SJSA1 (cell line): ENCODE results near the gene MORN4. TPM values are rescaled to one million over a fixed set of nuclear protein-coding genes. Genes with fewer than 3 reads are reported as not detected.

Experiments
- DNase-seq, 2 experiments: peaks; one replicate each; pipeline ENCODE4 v3.0.0-alpha.2; 2015 to 2020; ENCODE audit warnings: low spot score in 2 of 2, low read depth in 1 of 2
- H3K27ac ChIP-seq: fragments of 250-450 bp; sonication (Bioruptor Pico); 2 replicates; pipeline ENCODE4 v1.5.1; 2020; ENCODE audit warnings: mild to moderate bottlenecking, moderate library complexity
- H3K27me3 ChIP-seq: fragments of 250-450 bp; sonication (Bioruptor Pico); replicated peaks from 2 replicates; pipeline ENCODE4 v1.5.1; 2020; ENCODE audit warnings: mild to moderate bottlenecking, moderate library complexity
- H3K36me3 ChIP-seq: fragments of 250-450 bp; sonication (Bioruptor Pico); 2 replicates; pipeline ENCODE4 v1.5.1; 2020; ENCODE audit warnings: mild to moderate bottlenecking
- H3K4me1 ChIP-seq: fragments of 250-450 bp; sonication (Bioruptor Pico); replicated peaks from 2 replicates; pipeline ENCODE4 v1.6.1; 2021; ENCODE audit warnings: mild to moderate bottlenecking
- H3K4me3 ChIP-seq: fragments of 250-450 bp; sonication (Bioruptor Pico); 2 replicates; pipeline ENCODE4 v1.5.1; 2020; ENCODE audit warnings: mild to moderate bottlenecking
- H3K9me3 ChIP-seq: fragments of 250-450 bp; sonication (Bioruptor Pico); replicated peaks from 2 replicates; pipeline ENCODE4 v1.5.1; 2020; ENCODE audit warnings: mild to moderate bottlenecking
- total RNA-seq: library from RNA; depleted of rRNA; stranded (reverse); fragments of >200 nt; shearing (Covaris generic); gene quantifications from 2 replicates; pipeline ENCODE4 v1.2.3, GENCODE V29; 2014

MORN4 gene
- total RNA-seq, 1 experiment from 2014 or later: 6.8 TPM

DNA sequence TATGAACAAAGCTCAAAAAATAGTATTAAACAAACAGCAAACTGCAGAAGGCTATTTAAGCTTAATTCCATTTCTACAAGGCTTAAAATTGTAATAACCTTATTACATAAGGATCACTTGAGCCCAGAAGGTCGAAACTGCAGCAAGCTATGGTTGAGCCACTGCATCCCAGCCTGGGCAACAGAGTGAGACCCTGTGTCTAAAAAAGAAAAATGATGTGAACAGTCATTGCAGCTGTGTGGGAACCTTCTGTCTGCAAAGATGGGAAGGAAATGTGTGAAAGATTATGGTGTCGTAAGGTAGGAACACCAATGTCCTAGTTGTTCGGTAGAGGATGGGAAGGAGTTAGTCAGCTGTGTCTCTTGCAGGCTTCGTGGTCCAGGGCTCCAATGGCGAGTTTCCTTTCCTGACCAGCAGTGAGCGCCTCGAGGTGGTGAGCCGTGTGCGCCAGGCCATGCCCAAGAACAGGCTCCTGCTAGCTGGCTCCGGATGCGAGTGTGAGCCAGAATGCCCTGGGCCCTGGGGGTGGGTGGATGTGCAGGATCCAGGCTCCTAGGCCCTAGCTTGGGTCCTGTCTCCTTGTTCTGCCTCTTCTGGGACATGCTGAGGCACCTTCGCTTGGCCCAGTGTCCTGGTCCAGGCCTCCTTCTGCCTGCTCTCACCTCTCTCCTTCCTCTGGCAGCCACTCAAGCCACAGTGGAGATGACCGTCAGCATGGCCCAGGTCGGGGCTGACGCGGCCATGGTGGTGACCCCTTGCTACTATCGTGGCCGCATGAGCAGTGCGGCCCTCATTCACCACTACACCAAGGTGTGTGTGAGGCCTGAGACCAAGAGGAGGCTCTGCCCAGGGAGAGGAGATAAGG is 34.7 kb downstream of the MORN4 start:
- H3K4me3 ChIP-seq: no peak overlapping the region
- H3K27ac ChIP-seq: no peak overlapping the region
- no peak for DNase-seq
- no peaks in the 10 kb centered on the region for H3K27me3 ChIP-seq
- H3K36me3 ChIP-seq: no peaks in the 10 kb centered on the region
- peaks cover 25% of the 10 kb centered on the region for H3K4me1 ChIP-seq
- no peaks in the 10 kb centered on the region for H3K9me3 ChIP-seq

GRCh38 chr10:97597778-97598177 is 35.5 kb downstream of the MORN4 start:
- Histone ChIP-seq H3K4me3 (no peak overlapping the region), H3K4me1 (peaks cover 25% of the 10 kb centered on the region), H3K36me3 (no peaks in the 10 kb centered on the region), H3K27ac (no peak overlapping the region), H3K9me3 (no peaks in the 10 kb centered on the region), H3K27me3 (no peaks in the 10 kb centered on the region)
- no peak for DNase-seq

GRCh38 chr10:97596101-97597082 is 36.9 kb downstream of the MORN4 start:
- Histone ChIP-seq H3K36me3 (no peaks in the 10 kb centered on the region), H3K4me3 (no peak overlapping the region), H3K27ac (peak overlapping the region; percentile 22; the same call in 1 of the 2 replicates), H3K27me3 (no peaks in the 10 kb centered on the region), H3K4me1 (peaks cover 25% of the 10 kb centered on the region), H3K9me3 (no peaks in the 10 kb centered on the region)
- DNase-seq: peak; percentile 61 to 62

DNA sequence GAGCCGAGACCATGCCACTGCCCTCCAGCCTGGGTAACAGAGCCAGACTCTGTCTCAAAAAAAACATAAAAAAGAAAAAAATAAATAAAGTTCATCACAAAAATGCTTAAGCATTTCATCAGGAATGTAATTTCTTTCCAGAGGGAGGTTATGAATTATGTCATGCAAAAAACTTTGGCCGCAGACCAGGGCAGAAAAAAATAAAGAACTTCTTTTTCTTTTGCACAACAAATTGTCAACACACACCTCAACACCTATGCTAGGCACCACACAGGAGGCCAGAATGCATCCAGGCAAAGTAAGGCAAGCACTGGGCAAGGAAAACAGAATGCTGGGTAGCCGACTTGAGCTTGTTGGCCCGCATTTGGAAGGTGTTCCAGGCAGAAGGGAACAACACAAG is 39.9 kb downstream of the MORN4 start:
- Histone ChIP-seq H3K27ac (no peak overlapping the region), H3K4me3 (no peak overlapping the region), H3K9me3 (no peaks in the 10 kb centered on the region), H3K36me3 (no peaks in the 10 kb centered on the region), H3K27me3 (no peaks in the 10 kb centered on the region), H3K4me1 (peaks cover 25% of the 10 kb centered on the region)
- no peak for DNase-seq

- no peaks in the 10 kb centered on the region for H3K36me3 ChIP-seq
- peaks cover 4% of the 10 kb centered on the region for H3K4me1 ChIP-seq
- no peak for DNase-seq
- no peaks in the 10 kb centered on the region for H3K27me3 ChIP-seq
- H3K4me3 ChIP-seq: no peak overlapping the region
- no peaks in the 10 kb centered on the region for H3K9me3 ChIP-seq
- no peak overlapping the region for H3K27ac ChIP-seq
These were observed 42.4 kb downstream of the MORN4 start for GRCh38 chr10:97590748-97591495.

GRCh38 chr10:97590082-97590747 is 43.1 kb downstream of the MORN4 start:
- no peak for DNase-seq
- H3K36me3 ChIP-seq: no peaks in the 10 kb centered on the region
- H3K27ac ChIP-seq: no peak overlapping the region
- H3K4me1 ChIP-seq: no peaks in the 10 kb centered on the region; the same call in 1 of the 2 replicates
- H3K27me3 ChIP-seq: no peaks in the 10 kb centered on the region
- no peak overlapping the region for H3K4me3 ChIP-seq
- H3K9me3 ChIP-seq: no peaks in the 10 kb centered on the region

- H3K9me3 ChIP-seq: no peaks in the 10 kb centered on the region
- no peaks in the 10 kb centered on the region for H3K27me3 ChIP-seq
- no peak within 1 kb of the TSS for H3K27ac ChIP-seq
- DNase-seq: no peak
- no peaks in the 10 kb centered on the region for H3K36me3 ChIP-seq
- no peaks in the 10 kb centered on the region for H3K4me1 ChIP-seq
- H3K4me3 ChIP-seq: no peak within 1 kb of the TSS
These were observed 43.8 kb downstream of the MORN4 start, which contains the start of gene C10orf62 for GRCh38 chr10:97589479-97589878. C10orf62 (plus strand) TSS chr10:97589721; CDS start chr10:97589898, 177 bp downstream.

DNA sequence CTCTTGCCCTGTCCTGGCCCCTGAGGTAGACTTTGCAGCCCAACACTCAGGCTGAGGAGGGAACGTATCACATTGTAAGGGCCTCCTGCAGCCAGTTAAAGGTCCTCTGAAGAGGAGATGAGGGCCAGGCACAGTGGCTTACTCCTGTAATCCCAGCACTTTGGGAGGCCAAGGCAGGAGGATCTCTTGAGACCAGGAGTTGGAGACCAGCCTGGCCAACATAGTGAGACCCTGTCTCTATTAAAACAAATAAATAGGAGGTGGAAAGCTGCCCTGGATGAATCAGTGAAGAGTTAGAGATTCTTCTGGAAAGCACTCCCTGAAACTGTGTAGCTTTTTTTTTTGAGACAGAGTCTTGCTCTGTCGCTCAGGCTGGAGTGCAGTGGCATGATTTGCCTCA is 46.1 kb downstream of the MORN4 start:
- Histone ChIP-seq H3K4me1 (peaks cover 7% of the 10 kb centered on the region), H3K4me3 (no peak overlapping the region), H3K27ac (no peak overlapping the region), H3K36me3 (no peaks in the 10 kb centered on the region), H3K9me3 (no peaks in the 10 kb centered on the region), H3K27me3 (no peaks in the 10 kb centered on the region)
- DNase-seq: no peak

DNA sequence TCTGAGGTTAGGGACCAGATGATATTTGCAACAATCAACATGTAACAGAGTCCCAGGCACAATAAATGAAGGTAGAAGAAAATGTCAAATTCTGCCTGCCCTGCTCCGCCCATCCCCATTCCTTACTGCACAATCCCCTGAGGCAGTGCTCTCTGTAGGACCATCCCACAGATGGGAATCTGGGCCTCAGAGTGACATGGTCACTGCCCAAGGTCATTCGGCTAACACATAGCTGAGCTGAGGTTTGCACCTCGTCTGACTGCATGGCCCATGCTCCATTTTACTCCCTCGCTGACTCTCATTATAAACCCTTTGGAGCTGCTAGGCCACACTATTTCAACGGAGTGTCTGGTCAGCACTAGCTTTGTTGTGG is 47.9 kb downstream of the MORN4 start:
- Histone ChIP-seq H3K36me3 (no peaks in the 10 kb centered on the region), H3K27me3 (no peaks in the 10 kb centered on the region), H3K9me3 (no peaks in the 10 kb centered on the region), H3K4me1 (peaks cover 7% of the 10 kb centered on the region), H3K4me3 (no peak overlapping the region), H3K27ac (no peak overlapping the region)
- DNase-seq: no peak

DNA sequence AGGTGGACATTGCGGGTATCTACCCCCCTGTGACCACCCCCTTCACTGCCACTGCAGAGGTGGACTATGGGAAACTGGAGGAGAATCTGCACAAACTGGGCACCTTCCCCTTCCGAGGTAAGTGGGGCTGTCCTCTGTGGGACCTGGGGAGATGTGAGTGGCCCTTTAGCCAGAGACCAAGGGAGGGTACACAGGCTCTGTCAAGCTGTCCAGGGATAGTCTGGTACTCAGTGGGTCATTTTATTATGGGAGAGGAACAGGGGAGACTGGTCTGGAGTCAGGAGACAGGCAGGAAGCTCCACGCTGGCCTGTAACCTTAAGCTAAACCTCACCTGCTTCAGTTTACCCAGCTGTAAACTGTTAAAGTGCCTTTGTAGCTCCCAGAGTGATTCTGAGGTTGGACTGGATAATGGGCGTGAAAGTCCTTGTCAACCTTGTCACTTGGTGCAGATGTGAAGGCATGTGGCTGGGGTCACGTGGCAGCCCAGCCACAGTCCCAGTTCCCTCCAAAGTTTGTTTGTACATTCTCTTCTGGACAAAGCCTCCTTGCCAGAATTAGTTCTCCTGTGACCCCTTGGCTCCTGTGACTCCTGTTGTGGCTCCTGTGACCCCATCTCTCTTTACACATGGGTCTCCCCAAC is 48.4 kb downstream of the MORN4 start:
- Histone ChIP-seq H3K9me3 (no peaks in the 10 kb centered on the region), H3K4me3 (no peak overlapping the region), H3K36me3 (no peaks in the 10 kb centered on the region), H3K27ac (no peak overlapping the region), H3K4me1 (peaks cover 7% of the 10 kb centered on the region), H3K27me3 (no peaks in the 10 kb centered on the region)
- no peak for DNase-seq

DNA sequence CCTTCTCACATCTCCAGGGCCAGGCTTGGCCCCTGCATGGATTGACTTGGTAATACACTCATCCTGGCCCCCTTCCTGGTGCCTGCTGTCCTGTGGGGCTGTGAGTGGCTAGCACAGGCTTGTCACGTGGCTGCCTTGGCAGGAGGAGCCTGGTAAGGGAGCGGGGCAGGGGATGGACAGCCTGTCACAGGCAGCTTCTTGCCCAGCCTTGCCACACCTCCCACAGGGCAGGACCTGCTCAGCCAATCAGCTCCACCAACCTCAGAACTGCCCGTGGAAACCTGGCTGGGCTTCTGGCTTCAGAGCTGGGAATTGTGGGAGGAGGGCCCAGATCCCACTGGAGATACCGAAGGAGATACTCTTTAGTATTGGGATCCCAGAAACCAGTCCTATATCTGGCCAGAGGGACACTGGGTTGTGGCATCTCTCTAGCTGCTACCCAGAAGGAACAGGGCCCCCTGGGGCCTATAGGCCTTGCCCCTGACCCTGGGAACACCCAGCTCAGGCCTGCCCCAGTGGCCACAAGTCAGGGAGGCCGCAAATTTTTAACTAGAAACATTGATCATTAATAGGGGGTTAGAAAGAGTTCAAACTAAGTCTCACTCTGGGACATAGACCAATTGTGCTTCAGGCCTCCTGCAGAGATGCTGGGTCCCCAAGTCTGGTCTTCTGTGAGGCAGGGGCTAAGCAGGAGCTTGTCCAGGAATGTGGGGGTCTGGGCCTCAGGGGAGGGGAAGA is 49.1 kb downstream of the MORN4 start, which contains the start of gene HOGA1:
HOGA1 (plus strand) TSS at position 330 of the 738 bp plus-strand sequence; CDS start at position 645, 315 bp downstream.
- DNase-seq: peak in 1 of 2 experiments; percentile 69
- H3K27ac ChIP-seq: no peak within 1 kb of the TSS
- H3K4me3 ChIP-seq: no peak within 1 kb of the TSS
- no peaks in the 10 kb centered on the region for H3K9me3 ChIP-seq
- peaks cover 7% of the 10 kb centered on the region for H3K4me1 ChIP-seq
- no peaks in the 10 kb centered on the region for H3K36me3 ChIP-seq
- no peaks in the 10 kb centered on the region for H3K27me3 ChIP-seq

DNA sequence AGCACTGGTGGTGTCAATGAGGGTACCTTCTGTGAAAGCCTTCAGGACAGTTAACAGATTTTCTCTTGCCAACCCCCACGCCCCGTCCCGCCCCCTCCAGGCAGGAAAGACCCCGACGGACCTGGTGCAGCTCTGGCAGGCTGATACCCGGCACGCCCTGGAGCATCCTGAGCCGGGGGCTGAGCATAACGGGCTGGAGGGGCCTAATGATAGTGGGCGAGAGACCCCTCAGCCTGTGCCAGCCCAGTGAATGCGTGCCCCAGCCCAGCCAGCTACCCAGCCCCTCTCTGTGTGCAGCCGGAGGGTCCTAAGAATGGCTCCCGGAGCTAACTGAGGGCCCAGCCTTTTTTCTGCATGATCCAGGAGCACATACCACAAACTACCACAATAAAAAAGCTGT is 49.8 kb downstream of the MORN4 start:
- no peak overlapping the region for H3K27ac ChIP-seq
- no peak overlapping the region for H3K4me3 ChIP-seq
- H3K9me3 ChIP-seq: no peaks in the 10 kb centered on the region
- DNase-seq: no peak
- no peaks in the 10 kb centered on the region for H3K27me3 ChIP-seq
- H3K36me3 ChIP-seq: no peaks in the 10 kb centered on the region
- peaks cover 7% of the 10 kb centered on the region for H3K4me1 ChIP-seq
